ENCODE measurements around the gene ANKRD13B.

The ANKRD13B gene

DNA sequence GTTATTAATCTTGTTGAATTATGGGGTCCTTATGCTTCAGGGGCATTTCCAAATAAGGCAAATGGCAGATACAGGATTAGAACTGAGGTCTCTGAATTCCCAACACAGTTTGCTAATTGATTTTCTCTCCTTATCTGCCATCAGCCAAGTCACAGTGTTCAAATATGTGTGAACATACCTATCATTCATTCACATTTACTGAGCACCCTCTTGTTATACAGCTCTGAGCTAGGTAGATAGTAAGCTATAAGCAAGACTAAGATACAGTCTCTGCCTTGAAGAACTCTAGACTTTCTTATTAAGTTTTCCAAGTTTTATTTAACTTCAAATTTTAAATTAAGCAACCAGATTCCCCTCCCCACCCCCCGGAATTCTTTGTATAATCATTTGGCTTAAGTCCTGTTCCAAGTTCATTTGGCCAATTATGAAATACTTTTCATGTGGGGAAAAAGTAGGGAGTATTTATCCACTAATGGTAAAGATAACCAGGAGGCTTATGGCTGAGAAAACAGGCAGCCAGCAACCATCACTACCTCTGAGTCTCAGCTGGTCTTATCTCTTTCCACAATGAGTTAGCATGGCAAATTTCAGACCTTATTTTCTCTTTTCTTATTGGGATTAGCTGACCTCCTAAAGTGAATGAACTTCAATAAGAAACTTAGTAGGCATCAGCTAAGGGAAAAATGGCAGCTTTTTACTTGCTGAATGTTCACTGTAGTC is 61.2 kb downstream of the ANKRD13B start:
- DNase-seq = no peak

DNA sequence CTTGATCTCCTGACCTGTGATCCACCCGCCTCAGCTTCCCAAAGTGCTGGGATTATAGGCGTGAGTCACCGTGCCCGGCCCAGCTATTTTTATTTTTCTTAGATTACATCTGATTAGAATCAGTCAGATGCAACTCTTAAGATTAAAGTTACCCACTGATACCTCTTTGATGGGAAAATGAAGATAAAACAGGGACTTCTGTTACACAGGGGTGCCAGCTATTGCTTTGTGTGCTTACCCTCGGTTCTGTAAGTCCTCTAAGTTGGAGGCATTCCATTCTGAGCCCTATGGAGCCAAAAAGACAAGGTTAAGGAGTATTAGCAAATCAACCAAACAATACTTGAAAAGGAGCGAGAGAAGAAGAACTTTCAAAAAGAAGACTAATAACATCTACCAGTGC is 62.4 kb downstream of the ANKRD13B start:
- no peak for DNase-seq

DNA sequence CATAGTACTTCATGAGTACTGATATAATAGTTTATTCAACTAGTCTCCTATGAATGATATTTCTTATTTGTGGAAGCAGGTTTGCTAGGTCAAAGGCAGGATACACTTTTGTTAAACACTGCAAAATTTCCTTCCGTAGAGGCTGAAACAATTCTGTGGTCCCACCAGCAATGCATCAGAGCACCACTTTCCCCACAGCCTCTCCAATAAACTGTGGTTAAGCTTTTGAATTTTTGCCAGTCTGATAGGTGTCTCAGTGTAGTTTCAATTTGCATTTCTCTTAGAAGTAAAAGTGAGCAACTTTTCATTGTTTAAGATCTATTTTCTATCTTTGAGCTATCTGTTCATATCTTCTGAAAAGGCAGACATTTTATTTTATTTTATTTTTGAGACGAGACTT is 66.2 kb downstream of the ANKRD13B start:
- no peak for DNase-seq

DNA sequence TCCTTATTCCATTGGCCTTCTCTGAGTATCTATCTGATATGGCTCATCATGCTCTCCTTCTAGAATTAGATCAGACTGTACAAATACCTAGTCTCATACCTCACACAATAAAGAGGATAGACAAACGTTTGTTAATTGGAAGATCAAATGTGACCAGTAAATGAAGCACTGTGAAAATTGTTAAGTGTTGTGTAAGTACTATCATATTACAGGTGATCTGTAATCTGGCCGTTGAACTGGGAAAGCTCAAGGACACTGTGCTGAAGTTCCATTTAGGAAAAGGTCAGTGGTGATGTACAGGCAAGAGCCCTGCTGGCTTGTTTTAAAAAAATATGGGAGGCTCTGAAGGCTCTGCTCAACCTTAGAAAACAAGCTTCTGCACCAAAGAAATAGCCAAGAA is 68.3 kb downstream of the ANKRD13B start:
- DNase-seq = no peak

DNA sequence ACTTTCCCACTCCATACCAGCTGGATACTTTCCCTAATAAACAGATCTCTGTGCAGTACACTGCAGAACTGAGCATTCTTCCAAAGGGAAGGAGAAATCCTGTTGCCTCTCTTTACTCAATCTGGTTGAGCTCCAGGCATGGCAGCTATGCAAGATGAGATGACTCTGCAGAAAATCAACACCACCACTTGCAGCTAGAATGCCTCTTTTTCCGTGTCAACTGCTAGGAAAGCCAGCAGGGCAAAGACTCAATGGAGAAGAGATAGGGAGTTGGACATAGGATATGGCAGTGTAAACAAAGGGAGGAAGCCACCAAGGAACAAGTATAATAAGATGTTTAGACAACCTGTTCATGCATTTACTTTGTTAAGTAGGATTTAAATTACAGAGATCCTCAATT is 70.2 kb downstream of the ANKRD13B start:
- DNase-seq = no peak

All from stimulated activated CD4-positive, alpha-beta T cell treated with anti-CD3 and anti-CD28 coated beads, Interleukin-1b, Interleukin-23, amount 100 ng/mL, for 48 hours (primary cell).